H1 (cell line): ENCODE results near the gene RAPGEF6. TPM values are rescaled to one million over a fixed set of nuclear protein-coding genes. Genes with fewer than 3 reads are reported as not detected.

ENCODE experiments used
- CEBPB ChIP-seq: IDR thresholded peaks from 2 replicates; pipeline ENCODE4 v1.6.1; 2012; ENCODE audit warnings: low read depth, low read length
- CREB1 ChIP-seq: IDR thresholded peaks from 2 replicates; pipeline ENCODE4 v1.6.1; 2012; ENCODE audit warnings: inconsistent platforms
- CTBP2 ChIP-seq: IDR thresholded peaks from 2 replicates; pipeline ENCODE4 v1.7.0; 2011; ENCODE audit warnings: borderline replicate concordance, mild to moderate bottlenecking, moderate library complexity, mixed read lengths, low read length; ENCODE audit not compliant: insufficient read depth, insufficient read length
- RAD21 ChIP-seq, 2 experiments: IDR thresholded peaks in 1 of 2; conservative IDR thresholded peaks in 1 of 2; 2 replicates each; pipeline ENCODE4 v1.6.1; 2011; ENCODE audit warnings: low read depth in 2 of 2, low read length in 2 of 2, improper control_type of control experiment in 1 of 2, inconsistent platforms in 1 of 2, mild to moderate bottlenecking in 1 of 2, moderate library complexity in 1 of 2
- RFX5 ChIP-seq: IDR thresholded peaks from 2 replicates; pipeline ENCODE4 v1.6.1; 2011; ENCODE audit warnings: low read depth, low read length, improper control_type of control experiment, borderline replicate concordance
- SAP30 ChIP-seq: fragments of 300-600 bp; sonication (generic); IDR thresholded peaks from 2 replicates; pipeline ENCODE4 v1.7.1; 2012; ENCODE audit warnings: low read length, moderate library complexity, mild to moderate bottlenecking, inconsistent platforms; ENCODE audit not compliant: insufficient read depth, insufficient replicate concordance
- polyA plus RNA-seq, 7 experiments: library from polyadenylated mRNA; depleted of rRNA in 3 of 7; stranded (reverse) in 5 of 7; unstranded in 2 of 7; fragments of >200 nt in 5 of 7; fragments of 200-250 nt in 2 of 7; gene quantifications; 1 replicate in 5 of 7; 2 replicates in 1 of 7; 4 replicates in 1 of 7; pipeline versions ENCODE4 v1.2.1 to v1.2.3, GENCODE V29; 2011 to 2013; ENCODE audit warnings: missing spikeins in 2 of 7, mixed read lengths in 2 of 7
- total RNA-seq: library from RNA; stranded (reverse); fragmentation: NEBNext Ultra II Directional; extraction: Animal tissue kit (Norgen Biotek cat#: 25700); gene quantifications from 2 replicates; pipeline ENCODE4 v1.2.1, GENCODE V29; 2021
- TF ChIP-seq, protein P1 (sequence below): fragments of 300-600 bp; sonication (generic); IDR thresholded peaks from 2 replicates; pipeline ENCODE4 v1.7.1; 2012; ENCODE audit warnings: low read length, moderate library complexity, mild to moderate bottlenecking, inconsistent platforms; ENCODE audit not compliant: insufficient replicate concordance

The RAPGEF6 gene
- total and polyA plus RNA-seq, 2 of the 8 experiments (the other 6 are each of a cell fraction or from before 2014, with no cell fraction given) = 4.8 to 20.0 TPM

DNA sequence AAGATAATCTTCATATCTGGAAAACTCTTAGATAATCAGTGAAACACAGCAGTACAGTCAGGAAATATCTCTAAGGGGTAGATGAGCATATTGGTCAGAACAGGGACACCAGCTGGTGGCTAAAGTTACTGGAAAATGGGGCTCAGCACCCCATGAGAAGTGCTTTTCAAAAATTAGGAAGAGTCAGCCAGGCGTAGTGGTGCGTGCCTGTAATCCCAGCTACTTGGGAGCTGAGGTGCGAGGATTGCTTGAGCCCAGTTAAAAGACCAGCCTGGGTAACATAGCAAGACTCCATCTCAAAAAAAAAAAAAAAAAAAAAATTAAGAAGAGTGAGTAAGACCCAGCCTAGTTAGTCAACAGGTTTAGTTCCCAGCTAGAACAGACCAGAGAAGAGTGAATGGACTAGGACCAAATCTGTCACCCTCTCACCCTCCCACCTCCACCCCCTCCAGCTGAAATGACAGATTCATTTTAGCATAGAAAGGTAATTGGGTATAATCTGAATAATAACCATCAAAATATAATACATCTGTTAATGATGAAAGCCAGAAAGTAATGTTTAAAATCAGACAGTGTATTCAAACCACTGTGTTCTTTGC lies 250.3 kb downstream of the RAPGEF6 start (continued):
- TF ChIP-seq RAD21 (IDR thresholded peaks at IDR 0.05 in 1 of 2, conservative IDR thresholded peaks at IDR 0.05 in 1 of 2; ENCODE audit: low read depth in 2 of 2, low read length in 2 of 2) (no peak), CEBPB (no peak), CREB1 (no peak), SAP30 (no peak), CTBP2 (no peak), RFX5 (no peak)
- TF ChIP-seq, protein P1, sequence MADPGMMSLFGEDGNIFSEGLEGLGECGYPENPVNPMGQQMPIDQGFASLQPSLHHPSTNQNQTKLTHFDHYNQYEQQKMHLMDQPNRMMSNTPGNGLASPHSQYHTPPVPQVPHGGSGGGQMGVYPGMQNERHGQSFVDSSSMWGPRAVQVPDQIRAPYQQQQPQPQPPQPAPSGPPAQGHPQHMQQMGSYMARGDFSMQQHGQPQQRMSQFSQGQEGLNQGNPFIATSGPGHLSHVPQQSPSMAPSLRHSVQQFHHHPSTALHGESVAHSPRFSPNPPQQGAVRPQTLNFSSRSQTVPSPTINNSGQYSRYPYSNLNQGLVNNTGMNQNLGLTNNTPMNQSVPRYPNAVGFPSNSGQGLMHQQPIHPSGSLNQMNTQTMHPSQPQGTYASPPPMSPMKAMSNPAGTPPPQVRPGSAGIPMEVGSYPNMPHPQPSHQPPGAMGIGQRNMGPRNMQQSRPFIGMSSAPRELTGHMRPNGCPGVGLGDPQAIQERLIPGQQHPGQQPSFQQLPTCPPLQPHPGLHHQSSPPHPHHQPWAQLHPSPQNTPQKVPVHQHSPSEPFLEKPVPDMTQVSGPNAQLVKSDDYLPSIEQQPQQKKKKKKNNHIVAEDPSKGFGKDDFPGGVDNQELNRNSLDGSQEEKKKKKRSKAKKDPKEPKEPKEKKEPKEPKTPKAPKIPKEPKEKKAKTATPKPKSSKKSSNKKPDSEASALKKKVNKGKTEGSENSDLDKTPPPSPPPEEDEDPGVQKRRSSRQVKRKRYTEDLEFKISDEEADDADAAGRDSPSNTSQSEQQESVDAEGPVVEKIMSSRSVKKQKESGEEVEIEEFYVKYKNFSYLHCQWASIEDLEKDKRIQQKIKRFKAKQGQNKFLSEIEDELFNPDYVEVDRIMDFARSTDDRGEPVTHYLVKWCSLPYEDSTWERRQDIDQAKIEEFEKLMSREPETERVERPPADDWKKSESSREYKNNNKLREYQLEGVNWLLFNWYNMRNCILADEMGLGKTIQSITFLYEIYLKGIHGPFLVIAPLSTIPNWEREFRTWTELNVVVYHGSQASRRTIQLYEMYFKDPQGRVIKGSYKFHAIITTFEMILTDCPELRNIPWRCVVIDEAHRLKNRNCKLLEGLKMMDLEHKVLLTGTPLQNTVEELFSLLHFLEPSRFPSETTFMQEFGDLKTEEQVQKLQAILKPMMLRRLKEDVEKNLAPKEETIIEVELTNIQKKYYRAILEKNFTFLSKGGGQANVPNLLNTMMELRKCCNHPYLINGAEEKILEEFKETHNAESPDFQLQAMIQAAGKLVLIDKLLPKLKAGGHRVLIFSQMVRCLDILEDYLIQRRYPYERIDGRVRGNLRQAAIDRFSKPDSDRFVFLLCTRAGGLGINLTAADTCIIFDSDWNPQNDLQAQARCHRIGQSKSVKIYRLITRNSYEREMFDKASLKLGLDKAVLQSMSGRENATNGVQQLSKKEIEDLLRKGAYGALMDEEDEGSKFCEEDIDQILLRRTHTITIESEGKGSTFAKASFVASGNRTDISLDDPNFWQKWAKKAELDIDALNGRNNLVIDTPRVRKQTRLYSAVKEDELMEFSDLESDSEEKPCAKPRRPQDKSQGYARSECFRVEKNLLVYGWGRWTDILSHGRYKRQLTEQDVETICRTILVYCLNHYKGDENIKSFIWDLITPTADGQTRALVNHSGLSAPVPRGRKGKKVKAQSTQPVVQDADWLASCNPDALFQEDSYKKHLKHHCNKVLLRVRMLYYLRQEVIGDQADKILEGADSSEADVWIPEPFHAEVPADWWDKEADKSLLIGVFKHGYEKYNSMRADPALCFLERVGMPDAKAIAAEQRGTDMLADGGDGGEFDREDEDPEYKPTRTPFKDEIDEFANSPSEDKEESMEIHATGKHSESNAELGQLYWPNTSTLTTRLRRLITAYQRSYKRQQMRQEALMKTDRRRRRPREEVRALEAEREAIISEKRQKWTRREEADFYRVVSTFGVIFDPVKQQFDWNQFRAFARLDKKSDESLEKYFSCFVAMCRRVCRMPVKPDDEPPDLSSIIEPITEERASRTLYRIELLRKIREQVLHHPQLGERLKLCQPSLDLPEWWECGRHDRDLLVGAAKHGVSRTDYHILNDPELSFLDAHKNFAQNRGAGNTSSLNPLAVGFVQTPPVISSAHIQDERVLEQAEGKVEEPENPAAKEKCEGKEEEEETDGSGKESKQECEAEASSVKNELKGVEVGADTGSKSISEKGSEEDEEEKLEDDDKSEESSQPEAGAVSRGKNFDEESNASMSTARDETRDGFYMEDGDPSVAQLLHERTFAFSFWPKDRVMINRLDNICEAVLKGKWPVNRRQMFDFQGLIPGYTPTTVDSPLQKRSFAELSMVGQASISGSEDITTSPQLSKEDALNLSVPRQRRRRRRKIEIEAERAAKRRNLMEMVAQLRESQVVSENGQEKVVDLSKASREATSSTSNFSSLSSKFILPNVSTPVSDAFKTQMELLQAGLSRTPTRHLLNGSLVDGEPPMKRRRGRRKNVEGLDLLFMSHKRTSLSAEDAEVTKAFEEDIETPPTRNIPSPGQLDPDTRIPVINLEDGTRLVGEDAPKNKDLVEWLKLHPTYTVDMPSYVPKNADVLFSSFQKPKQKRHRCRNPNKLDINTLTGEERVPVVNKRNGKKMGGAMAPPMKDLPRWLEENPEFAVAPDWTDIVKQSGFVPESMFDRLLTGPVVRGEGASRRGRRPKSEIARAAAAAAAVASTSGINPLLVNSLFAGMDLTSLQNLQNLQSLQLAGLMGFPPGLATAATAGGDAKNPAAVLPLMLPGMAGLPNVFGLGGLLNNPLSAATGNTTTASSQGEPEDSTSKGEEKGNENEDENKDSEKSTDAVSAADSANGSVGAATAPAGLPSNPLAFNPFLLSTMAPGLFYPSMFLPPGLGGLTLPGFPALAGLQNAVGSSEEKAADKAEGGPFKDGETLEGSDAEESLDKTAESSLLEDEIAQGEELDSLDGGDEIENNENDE = no peak
